Measurements from ENCODE around the gene TTF1.

TTF1 gene

GRCh38 chr9:132406554-132407122, at the start of gene TTF1:
Gene TTF1 (minus strand): TSS chr9:132406840. CDS start chr9:132402821, 4,019 bp downstream.
- peak; percentile 94 for DNase-seq (ENCODE audit: low spot score)

- no peak for DNase-seq (ENCODE audit: low spot score)
Observed at GRCh38 chr9:132456241-132456640, 49.6 kb upstream of the TTF1 start.

GRCh38 chr9:132451276-132451675, 44.6 kb upstream of the TTF1 start:
- DNase-seq (ENCODE audit: low spot score) = no peak

GRCh38 chr9:132447902-132448301, 41.3 kb upstream of the TTF1 start:
- no peak for DNase-seq (ENCODE audit: low spot score)

- DNase-seq (ENCODE audit: low spot score) = peak; percentile 61
Observed at GRCh38 chr9:132447346-132447745, 40.7 kb upstream of the TTF1 start.

GRCh38 chr9:132446887-132447286, 40.2 kb upstream of the TTF1 start:
- DNase-seq (ENCODE audit: low spot score) = no peak

GRCh38 chr9:132443951-132444607, 37.4 kb upstream of the TTF1 start:
- no peak for DNase-seq (ENCODE audit: low spot score)

- no peak for DNase-seq (ENCODE audit: low spot score)
Observed at GRCh38 chr9:132441404-132441803, 34.8 kb upstream of the TTF1 start.

GRCh38 chr9:132440735-132441134, 34.1 kb upstream of the TTF1 start:
- no peak for DNase-seq (ENCODE audit: low spot score)

- no peak for DNase-seq (ENCODE audit: low spot score)
Observed at GRCh38 chr9:132439153-132439552, 32.5 kb upstream of the TTF1 start.

- no peak for DNase-seq (ENCODE audit: low spot score)
Observed at GRCh38 chr9:132434881-132435280, 28.2 kb upstream of the TTF1 start.

GRCh38 chr9:132430998-132431397, 24.4 kb upstream of the TTF1 start:
- DNase-seq (ENCODE audit: low spot score) = no peak

GRCh38 chr9:132426639-132427414, 20.2 kb upstream of the TTF1 start:
- no peak for DNase-seq (ENCODE audit: low spot score)

- no peak for DNase-seq (ENCODE audit: low spot score)
Observed at GRCh38 chr9:132425675-132426062, 19.0 kb upstream of the TTF1 start.

GRCh38 chr9:132424857-132425674, 18.4 kb upstream of the TTF1 start:
- DNase-seq (ENCODE audit: low spot score) = peak; percentile 51

GRCh38 chr9:132423503-132423902, 16.9 kb upstream of the TTF1 start:
- DNase-seq (ENCODE audit: low spot score) = no peak

GRCh38 chr9:132422574-132422973, 15.9 kb upstream of the TTF1 start:
- DNase-seq (ENCODE audit: low spot score) = no peak

- DNase-seq (ENCODE audit: low spot score) = no peak
Observed at GRCh38 chr9:132418726-132419363, 12.2 kb upstream of the TTF1 start.

- DNase-seq (ENCODE audit: low spot score) = no peak
Observed at GRCh38 chr9:132415181-132415580, 8.5 kb upstream of the TTF1 start.

- DNase-seq (ENCODE audit: low spot score) = no peak
Observed at GRCh38 chr9:132414731-132415130, 8.1 kb upstream of the TTF1 start.

- no peak for DNase-seq (ENCODE audit: low spot score)
Observed at GRCh38 chr9:132413926-132414325, 7.3 kb upstream of the TTF1 start.

GRCh38 chr9:132412089-132412488, 5.4 kb upstream of the TTF1 start:
- peak; percentile 65 for DNase-seq (ENCODE audit: low spot score)
